Stimulated activated CD8-positive, alpha-beta memory T cell treated with anti-CD3 and anti-CD28 coated beads, Interleukin-12 subunit alpha, Interleukin-12 subunit beta, amount 100 ng/mL, for 4 hours (primary cell): ENCODE results near the gene LYSMD3.
"Not testable (repeated sequence)": the region's sequence is repeated elsewhere in the genome, so short reads cannot be mapped to it uniquely, and the experiment has no call there.

Experiments
- DNase-seq: peaks from one replicate; pipeline ENCODE4 v3.0.0-alpha.2; 2020; ENCODE audit warnings: low read depth

The LYSMD3 gene

GRCh38 chr5:90529194-90529938 is at the start of gene LYSMD3:
TSS of gene LYSMD3 (minus strand) at chr5:90529584. CDS start at chr5:90525289, 4,295 bp downstream.
- peak; percentile 98 for DNase-seq

- DNase-seq = not testable (repeated sequence)
These were observed 47.2 kb upstream of the LYSMD3 start for GRCh38 chr5:90576566-90576965.

GRCh38 chr5:90575712-90576111 is 46.3 kb upstream of the LYSMD3 start:
- DNase-seq = no peak

- no peak for DNase-seq
These were observed 41.9 kb upstream of the LYSMD3 start for GRCh38 chr5:90571147-90571773.

GRCh38 chr5:90570034-90570433 is 40.6 kb upstream of the LYSMD3 start:
- no peak for DNase-seq

- DNase-seq = no peak
These were observed 39.7 kb upstream of the LYSMD3 start for GRCh38 chr5:90569084-90569483.

- DNase-seq = no peak
These were observed 36.1 kb upstream of the LYSMD3 start for GRCh38 chr5:90565491-90565890.

- no peak for DNase-seq
These were observed 33.7 kb upstream of the LYSMD3 start for GRCh38 chr5:90563108-90563507.

GRCh38 chr5:90562341-90562740 is 33.0 kb upstream of the LYSMD3 start:
- no peak for DNase-seq

- DNase-seq = no peak
These were observed 32.4 kb upstream of the LYSMD3 start for GRCh38 chr5:90561766-90562165.

GRCh38 chr5:90560771-90561170 is 31.4 kb upstream of the LYSMD3 start:
- no peak for DNase-seq

GRCh38 chr5:90558344-90559192 is 29.2 kb upstream of the LYSMD3 start, which contains the start of gene ADGRV1:
TSS of gene ADGRV1 (plus strand) at chr5:90558797. CDS start at chr5:90558896, 99 bp downstream.
- DNase-seq = no peak

GRCh38 chr5:90557871-90558270 is 28.5 kb upstream of the LYSMD3 start:
- no peak for DNase-seq

- no peak for DNase-seq
These were observed 28.0 kb upstream of the LYSMD3 start for GRCh38 chr5:90557391-90557790.

- DNase-seq = no peak
These were observed 26.3 kb upstream of the LYSMD3 start for GRCh38 chr5:90555666-90556065.

- no peak for DNase-seq
These were observed 25.1 kb upstream of the LYSMD3 start for GRCh38 chr5:90554358-90555006.

- no peak for DNase-seq
These were observed 24.3 kb upstream of the LYSMD3 start for GRCh38 chr5:90553711-90554110.

GRCh38 chr5:90551376-90551775 is 22.0 kb upstream of the LYSMD3 start:
- no peak for DNase-seq

GRCh38 chr5:90550963-90551362 is 21.6 kb upstream of the LYSMD3 start:
- DNase-seq = no peak

- DNase-seq = no peak
These were observed 20.4 kb upstream of the LYSMD3 start for GRCh38 chr5:90549729-90550275.

GRCh38 chr5:90549223-90549622 is 19.8 kb upstream of the LYSMD3 start:
- DNase-seq = no peak

- DNase-seq = no peak
These were observed 18.7 kb upstream of the LYSMD3 start for GRCh38 chr5:90548069-90548593.
